ENCODE data around the gene MAPK1. TPM values are rescaled to one million over a fixed set of nuclear protein-coding genes. Genes with fewer than 3 reads are reported as not detected.
"Not testable (repeated sequence)": the region's sequence is repeated elsewhere in the genome, so short reads cannot be mapped to it uniquely, and the experiment has no call there.

Gene MAPK1
- total RNA-seq, 1 donor from 2014 or later = 135 TPM

GRCh38 chr22:21765909-21766529 is 101.4 kb downstream of the MAPK1 start:
- intact Hi-C loops (cut with DNase I) = no loop called here
- DNase-seq (ENCODE audit: low spot score) = no peak
- ATAC-seq = no peak

- DNase-seq (ENCODE audit: low spot score) (no peak), ATAC-seq (no peak)
- intact Hi-C loops (cut with DNase I) = no loop called here
These were observed 103.2 kb downstream of the MAPK1 start for GRCh38 chr22:21764038-21764804.

GRCh38 chr22:21762712-21763581 is 104.5 kb downstream of the MAPK1 start:
- no peak for ATAC-seq
- intact Hi-C loops (cut with DNase I) = no loop called here
- no peak for DNase-seq (ENCODE audit: low spot score)

DNA sequence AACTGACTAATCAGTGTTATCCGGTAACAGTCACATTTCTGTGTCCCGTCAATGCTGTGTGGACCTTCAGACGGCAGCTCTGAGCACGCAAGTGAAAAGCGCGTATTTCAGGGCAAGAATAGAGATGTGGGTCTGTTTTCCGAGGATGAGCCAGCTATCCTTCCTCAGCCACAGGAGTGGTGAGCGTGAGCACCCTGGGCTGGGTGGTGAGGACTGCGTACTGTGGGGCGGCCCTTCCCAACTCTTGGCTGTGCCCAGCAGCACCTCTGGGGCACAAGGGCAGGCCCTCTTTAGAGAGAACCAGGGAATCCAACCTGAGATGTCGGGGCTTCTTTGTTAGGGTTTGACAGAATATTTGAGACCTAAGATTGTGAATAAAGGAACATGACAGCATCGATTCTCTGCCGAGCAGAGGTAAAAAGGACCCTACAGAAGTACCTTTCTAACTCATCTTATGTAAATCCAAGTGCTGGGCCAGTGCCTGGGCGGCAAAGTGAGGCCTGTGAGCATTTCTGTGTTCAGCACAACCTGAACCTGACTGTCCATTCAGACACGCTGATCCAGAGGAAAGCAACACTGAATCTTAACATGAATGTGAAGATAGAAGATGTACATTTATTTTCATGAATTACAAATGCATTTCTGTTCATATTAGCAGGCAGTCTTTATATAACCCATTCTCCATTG is 105.3 kb downstream of the MAPK1 start:
- ATAC-seq (no peak), DNase-seq (ENCODE audit: low spot score) (no peak)
- intact Hi-C loops (cut with DNase I) = no loop called here

DNA sequence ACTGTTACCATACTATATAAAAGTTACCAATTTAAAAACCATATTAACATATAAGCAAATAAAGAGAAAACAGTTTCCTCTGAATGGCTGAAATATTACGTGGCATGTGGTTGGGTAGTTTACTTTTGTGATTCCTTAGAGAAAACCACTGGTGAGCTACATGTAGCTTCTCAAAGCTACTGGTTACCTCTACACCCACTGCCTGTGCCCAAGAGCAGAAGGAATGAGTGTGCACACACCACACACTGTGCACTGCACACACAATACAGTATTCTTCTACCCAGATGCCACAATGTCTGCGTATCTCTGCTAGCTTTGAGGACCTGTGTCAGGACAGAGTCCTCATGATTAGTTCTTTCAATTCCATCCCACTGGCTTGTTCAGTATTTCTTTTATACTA is 106.4 kb downstream of the MAPK1 start:
- intact Hi-C loops (cut with DNase I) = no loop called here
- DNase-seq (ENCODE audit: low spot score) (no peak), ATAC-seq (no peak)

GRCh38 chr22:21760640-21761039 is 106.8 kb downstream of the MAPK1 start:
- no peak for ATAC-seq
- intact Hi-C loops (cut with DNase I) = no loop called here
- no peak for DNase-seq (ENCODE audit: low spot score)

GRCh38 chr22:21759646-21760376 is 107.6 kb downstream of the MAPK1 start:
- no peak for DNase-seq (ENCODE audit: low spot score)
- intact Hi-C loops (cut with DNase I) = no loop called here
- no peak for ATAC-seq

DNA sequence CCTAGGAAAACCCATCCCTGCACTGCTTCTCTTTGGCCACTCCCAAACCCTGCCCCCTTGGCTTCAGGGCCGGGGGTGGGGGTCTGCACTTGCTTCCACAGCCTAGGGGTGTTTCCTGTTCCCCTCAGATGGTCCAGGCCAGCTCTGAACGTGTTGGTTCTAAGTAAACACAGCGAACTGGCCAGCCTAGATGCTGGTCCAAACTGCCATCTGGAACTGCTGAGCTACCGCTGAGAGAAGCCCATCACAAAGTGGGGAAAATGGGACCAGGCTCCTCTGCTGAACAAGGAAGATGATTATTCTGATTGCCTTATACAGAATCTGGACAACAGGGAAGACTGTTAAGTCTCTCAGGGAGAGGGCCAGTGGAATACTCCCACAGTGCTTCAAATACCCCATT is 108.4 kb downstream of the MAPK1 start:
- intact Hi-C loops (cut with DNase I) = no loop called here
- no peak for ATAC-seq
- DNase-seq (ENCODE audit: low spot score) = no peak

- intact Hi-C loops (cut with DNase I) = no loop called here
- DNase-seq (ENCODE audit: low spot score) (no peak), ATAC-seq (no peak)
These were observed 109.2 kb downstream of the MAPK1 start for GRCh38 chr22:21758091-21758864.

GRCh38 chr22:21755851-21756284 is 111.6 kb downstream of the MAPK1 start:
- ATAC-seq = no peak
- DNase-seq (ENCODE audit: low spot score) = no peak
- intact Hi-C loops (cut with DNase I) = no loop called here

DNA sequence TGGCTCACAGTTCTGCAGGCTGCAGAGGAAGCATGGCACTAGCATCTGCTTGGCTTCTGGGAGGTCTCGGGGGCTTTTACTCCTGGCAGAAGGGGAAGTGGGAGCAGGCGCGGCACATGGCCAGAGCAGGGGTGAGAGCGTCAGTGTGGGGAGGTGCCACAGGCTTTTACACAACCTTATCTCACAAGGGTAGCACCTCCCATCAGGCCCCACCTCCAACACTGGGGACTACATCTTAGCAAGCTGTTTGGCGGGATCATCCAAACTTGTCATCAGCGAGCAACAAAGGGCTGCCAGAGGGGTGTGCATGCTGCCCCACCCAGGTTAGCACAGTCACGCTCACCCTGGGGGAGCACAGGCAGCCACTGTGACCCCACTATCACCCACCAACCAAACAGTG is 112.9 kb downstream of the MAPK1 start:
- no peak for DNase-seq (ENCODE audit: low spot score)
- ATAC-seq = peak; percentile 72
- intact Hi-C loops (cut with DNase I) = no loop called here

DNA sequence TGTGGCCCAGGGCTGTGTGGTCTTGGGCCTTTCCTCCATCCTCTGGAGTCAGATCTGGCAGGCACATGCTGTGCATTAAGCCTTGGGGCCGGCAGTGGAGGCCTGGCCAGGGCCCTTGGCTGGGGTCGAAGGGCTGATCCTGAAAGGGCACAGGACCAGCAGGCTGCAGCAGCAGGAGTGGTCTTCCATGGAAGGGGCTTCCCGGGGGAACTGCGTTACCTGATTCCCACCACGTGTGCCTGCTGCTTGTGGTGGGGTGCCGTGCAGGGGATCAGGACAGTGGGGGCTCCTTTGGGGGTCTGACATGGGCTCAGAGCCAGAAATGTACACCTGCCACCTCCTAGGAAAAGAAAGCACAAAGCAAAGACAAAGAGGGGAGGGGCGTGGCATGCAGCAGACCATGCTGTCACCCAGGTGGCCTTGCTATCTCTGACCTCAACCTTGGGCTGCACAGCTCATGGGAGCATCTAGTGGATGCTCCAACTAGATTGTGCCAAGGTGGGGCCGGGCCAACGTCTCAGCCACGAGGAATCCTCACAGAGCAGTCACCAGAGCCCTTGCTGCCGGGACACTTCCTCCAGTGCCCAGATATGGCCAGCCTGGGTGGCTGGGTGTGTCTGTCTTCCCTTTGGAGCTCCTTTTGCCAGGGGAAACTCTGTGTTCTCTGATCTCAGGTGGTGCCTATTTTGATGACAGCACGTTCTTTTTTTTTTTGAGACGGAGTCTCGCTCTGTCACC is 113.9 kb downstream of the MAPK1 start:
- DNase-seq (ENCODE audit: low spot score) (no peak), ATAC-seq (no peak)
- intact Hi-C loops (cut with DNase I) = no loop called here

DNA sequence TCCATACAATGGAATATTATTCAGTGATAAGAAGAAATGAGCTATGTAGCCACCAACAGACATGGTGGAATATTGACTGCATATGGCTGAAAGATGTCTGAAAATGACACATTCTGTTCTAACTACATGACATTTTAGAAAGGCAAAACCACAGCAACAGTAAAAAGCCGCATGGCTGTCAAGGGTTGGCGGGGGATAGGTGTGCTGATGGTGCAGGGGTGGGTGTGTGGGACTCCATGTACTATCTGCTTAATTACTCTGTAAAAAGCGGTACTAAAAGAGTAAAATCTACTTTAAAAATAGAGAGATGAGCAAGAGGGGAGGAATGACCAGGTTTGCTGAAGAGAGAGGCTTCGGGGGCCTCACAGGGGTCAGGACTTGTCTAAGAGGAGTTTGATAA is 115.2 kb downstream of the MAPK1 start:
- ATAC-seq = no peak
- no peak for DNase-seq (ENCODE audit: low spot score)
- intact Hi-C loops (cut with DNase I) = no loop called here

GRCh38 chr22:21745948-21746347 is 121.5 kb downstream of the MAPK1 start:
- DNase-seq (ENCODE audit: low spot score) (no peak), ATAC-seq (no peak)
- intact Hi-C loops (cut with DNase I) = no loop called here

DNA sequence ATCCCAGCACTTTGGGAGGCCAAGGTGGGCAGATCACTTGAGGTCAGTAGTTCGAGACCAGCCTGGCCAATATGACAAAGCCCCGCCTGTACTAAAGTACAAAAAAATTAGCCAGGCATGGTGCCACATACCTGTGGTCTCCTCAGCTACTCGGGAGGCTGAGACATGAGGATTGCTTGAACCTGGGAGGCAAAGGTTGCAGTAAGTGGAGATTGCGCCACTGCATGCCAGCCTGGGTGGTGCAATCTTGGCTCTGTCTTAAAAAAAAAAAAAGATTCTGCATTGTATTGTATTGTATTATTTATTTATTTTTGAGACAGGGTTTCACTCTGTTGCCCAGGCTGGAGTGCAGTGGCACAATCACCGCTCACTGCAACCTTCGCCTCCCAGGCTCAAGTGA is 122.5 kb downstream of the MAPK1 start:
- DNase-seq (ENCODE audit: low spot score); ATAC-seq; intact Hi-C loops (cut with DNase I): not testable (repeated sequence)

- DNase-seq (ENCODE audit: low spot score) (no peak), ATAC-seq (no peak)
- intact Hi-C loops (cut with DNase I) = no loop called here
These were observed 125.7 kb downstream of the MAPK1 start for GRCh38 chr22:21741790-21742189.

DNA sequence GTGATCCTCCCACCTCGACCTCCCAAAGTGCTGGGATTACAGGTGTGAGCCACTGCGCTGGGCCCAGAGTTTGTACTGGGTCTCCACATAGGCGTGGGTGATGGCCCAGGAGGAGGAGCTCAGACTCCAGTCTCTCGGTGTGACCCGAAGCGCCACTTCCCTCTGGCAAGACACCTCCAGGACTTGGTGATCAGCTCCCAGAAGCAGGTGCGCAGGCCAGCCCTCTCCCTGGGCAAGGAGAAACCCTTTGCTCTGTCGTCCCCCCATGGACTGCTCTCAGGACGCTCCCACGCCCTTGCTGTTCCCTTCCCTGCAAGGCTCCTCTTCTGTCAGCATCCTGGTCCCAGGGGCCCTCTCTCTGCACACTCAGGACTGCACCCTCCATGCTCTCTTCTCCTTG is 126.4 kb downstream of the MAPK1 start:
- intact Hi-C loops (cut with DNase I) = no loop called here
- DNase-seq (ENCODE audit: low spot score) (no peak), ATAC-seq (no peak)

All from sciatic nerve (tissue), 2 donors.